Stimulated activated CD8-positive, alpha-beta memory T cell treated with anti-CD3 and anti-CD28 coated beads, Interleukin-2, amount 100 ng/mL, for 48 hours (primary cell): Measurements from ENCODE around the gene MOV10L1.

Experiments used
- DNase-seq, 2 donors: peaks; one replicate each; pipeline ENCODE4 v3.0.0-alpha.2; 2020; ENCODE audit warnings: low read depth in 2 of 2

The MOV10L1 gene

DNA sequence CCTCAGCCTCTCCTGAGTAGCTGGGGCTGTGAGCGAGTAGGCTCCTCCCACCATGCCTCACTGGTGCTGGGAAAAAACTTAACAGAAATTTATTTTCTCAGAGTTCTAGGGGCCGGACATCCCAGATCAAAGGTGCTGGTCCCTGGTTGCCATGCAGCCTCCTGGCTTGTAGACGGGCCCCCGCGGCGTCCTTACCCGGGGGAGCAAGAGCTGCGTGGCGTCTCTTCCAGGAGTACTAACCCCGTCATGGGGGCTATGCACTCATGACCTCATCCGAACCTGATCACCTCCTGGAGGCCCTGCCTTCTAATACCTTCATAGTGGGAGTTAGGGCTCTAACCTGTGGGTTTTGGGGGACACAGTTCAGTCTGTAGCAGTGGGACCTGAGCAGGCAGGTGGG, 98.5 kb downstream of the MOV10L1 start:
- DNase-seq = no peak

GRCh38 chr22:50189184-50189848, 99.5 kb downstream of the MOV10L1 start:
- DNase-seq = no peak

DNA sequence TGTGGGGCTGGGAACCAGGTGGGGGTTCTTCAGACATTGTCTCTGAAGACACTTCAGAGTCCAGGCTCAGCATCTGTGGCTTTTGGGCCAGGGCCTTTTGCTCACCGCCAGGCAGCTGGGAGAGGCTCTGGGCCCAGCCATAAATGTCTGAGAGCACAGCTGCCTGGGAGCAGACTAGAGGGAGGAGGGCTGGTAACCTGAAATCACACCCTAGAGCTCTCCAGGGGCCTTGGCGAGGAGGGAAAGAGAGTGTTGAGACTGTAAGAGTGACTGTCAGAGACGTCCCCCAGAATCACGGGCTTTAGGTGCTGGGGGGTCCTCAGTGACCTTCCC, 100.0 kb downstream of the MOV10L1 start:
- DNase-seq = no peak

- peak; percentile 60 to 64 for DNase-seq
Observed at GRCh38 chr22:50190182-50190940, 100.6 kb downstream of the MOV10L1 start.

DNA sequence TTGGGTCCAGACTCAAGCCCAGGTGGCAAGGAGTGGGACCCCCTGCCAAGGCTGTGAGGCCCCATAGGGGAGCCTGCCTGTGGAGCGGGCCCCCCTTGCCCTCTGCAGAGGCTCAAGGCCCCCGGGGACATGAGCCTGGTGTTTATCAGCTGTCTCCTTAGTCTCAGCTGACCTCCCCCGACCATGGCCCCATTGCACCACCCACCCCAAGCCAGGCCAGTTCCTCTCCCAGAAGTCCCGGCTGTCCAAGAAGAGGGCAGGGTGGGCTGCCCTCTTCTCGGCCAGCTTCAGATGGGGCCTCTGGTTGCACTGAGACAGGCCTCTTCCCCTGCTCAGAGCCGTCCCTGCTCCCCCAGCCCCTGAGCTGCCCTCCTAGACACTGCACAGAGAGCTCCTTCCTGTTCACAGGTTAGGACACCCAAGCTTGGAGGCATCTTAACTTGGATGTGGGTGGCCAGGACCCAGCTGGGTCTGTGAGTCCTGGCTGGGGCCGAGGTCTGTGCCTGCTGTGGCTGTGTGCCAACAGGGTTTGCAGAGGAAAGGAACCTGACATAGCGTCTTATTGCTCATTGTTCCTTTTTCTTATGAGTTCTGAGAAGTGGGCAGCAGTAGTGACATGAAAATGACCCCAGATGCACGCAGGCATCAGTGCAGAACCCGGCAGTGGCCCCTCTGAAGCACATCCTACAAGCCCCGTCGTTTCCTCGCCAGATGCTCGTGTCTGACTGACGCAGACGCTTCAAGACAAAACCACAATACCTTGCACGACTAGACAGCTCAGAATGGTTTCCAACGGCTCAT, 101.3 kb downstream of the MOV10L1 start:
- DNase-seq = peak; percentile 48 to 55

DNA sequence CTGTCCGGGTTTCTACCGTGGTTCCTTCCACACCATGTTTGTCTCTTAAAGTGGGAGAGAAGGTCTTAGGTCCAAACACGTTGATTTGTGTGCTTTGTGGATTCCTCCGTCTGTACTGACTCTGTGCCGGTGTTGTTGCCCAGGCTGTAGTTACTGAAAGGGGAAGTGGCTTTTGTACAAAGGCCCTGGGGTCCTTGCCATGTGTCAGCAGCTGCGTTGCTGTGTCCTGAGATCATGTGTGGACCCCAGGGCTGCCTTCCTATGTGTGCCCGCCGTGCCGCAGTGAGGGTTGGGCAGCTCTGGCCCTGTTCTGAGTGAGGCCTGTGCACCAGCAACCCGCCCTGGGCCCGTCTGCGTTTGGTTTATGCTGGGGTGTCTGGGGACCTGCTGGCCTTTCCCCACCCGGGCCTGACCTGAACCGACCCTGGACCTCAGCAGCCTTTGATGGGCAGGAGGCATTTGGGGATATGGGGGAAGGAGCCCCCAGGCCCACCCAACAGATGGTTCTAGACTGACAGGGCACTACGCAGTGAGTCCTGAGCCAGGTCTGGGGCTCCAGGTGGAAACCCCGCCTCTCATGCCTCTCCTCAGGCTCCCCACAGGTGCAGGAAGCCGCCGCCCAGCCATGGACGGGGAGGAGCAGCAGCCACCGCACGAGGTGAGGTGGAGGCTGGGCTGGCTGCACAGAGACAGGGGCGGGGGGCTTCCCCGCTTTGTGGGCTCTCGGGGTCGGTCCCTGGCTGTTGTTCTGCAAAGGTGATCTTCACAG, 102.8 kb downstream of the MOV10L1 start:
- no peak for DNase-seq

GRCh38 chr22:50193621-50194020, 103.8 kb downstream of the MOV10L1 start:
- no peak for DNase-seq

GRCh38 chr22:50194037-50194805, 104.4 kb downstream of the MOV10L1 start:
- DNase-seq = no peak

- DNase-seq = no peak
Observed at GRCh38 chr22:50196256-50196655, 106.5 kb downstream of the MOV10L1 start.

- DNase-seq = no peak
Observed at GRCh38 chr22:50197000-50197800, 107.4 kb downstream of the MOV10L1 start.

- no peak for DNase-seq
Observed at GRCh38 chr22:50197856-50198623, 108.2 kb downstream of the MOV10L1 start.

DNA sequence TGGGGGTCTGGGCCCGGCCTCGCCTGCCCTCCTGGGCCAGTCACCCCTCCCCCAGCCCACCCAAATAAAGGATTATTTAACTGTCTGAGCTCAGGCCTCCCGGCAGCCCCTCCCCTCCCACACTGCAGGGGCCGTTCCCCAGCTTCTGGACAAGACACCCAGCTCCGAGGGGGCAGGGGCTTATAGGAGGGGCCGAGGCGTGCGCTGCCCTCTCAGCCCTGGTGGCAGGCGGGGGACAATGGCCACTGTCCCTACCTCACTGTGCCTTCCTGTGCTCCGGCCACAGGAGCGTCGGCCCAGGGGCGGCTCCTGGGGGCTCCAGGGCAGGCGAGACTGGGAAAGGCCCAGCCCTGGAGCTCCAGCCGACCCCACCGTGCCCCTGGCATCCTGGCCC, 108.8 kb downstream of the MOV10L1 start:
- DNase-seq = no peak

- DNase-seq = no peak
Observed at GRCh38 chr22:50199251-50199721, 109.5 kb downstream of the MOV10L1 start.

DNA sequence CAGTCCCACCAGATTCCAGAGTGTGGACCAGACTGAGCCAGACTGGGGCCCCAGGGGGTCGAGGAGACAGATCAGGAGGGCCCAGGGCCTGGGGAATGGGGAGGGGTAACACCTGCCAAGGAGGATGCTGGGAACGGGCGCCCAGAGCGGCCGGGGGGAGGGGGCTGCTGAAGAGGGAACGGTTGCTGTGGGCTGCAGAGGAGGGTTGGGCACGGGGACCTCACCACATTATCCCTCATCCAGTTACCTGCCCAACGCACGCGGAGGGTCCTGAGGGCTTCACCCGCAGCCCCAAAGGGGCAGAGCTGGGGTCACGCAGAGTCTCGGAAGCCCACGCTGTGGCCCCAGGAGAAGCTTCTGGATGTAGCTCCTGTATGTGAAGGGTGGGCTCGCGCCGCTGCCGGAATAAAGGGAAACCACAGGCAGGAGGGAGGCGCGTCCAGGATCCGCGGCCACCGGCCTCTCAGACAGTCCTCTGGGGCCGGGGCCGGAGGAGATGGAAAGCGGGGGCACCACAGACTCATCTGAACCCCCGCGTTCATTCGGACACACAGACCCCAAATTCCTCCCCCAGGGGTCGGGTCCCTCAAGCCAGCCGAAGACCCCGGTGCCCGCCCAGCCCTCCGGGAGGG, 110.1 kb downstream of the MOV10L1 start:
- no peak for DNase-seq

DNA sequence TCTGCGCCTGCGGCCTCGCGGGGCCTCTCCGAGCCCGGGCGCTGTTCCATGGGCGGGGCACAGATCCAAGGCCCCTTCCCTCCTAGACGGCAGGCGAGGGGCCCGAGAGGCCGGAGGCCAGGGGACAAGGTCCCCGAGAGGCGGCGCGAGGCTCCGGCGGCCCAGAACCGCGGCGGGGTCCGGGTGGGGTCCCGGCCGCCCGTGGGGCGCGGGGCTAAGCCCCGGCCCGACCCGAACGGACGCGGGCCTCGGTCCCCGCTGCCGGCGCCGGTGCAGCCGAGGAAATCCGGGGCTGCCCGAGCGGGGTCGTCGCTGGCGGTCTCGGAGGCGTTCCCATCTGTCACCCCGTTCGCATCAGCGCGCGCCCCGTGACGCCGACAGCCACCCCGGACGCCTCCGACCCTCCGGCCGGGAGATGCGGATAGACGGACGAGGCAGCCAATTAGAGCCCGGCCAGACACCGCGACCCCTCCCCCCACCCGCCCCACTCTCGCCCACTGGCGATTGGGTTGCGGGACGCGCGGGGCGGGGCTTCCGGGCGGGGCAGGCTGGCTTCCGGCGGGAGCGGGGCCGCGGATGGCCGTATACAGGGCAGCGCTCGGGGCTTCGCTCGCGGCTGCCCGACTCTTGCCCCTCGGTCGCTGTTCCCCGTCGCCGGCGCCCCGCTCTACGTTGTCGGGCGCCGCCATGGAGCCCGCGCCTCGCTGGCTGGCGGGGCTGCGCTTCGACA, 110.8 kb downstream of the MOV10L1 start, which contains the start of gene SELENOO:
SELENOO (plus strand) TSS at position 551 of the 730 bp plus-strand sequence; CDS start at position 577, 26 bp downstream.
- peak; percentile 91 to 92 for DNase-seq

GRCh38 chr22:50201191-50202129, 111.7 kb downstream of the MOV10L1 start:
- DNase-seq = no peak

DNA sequence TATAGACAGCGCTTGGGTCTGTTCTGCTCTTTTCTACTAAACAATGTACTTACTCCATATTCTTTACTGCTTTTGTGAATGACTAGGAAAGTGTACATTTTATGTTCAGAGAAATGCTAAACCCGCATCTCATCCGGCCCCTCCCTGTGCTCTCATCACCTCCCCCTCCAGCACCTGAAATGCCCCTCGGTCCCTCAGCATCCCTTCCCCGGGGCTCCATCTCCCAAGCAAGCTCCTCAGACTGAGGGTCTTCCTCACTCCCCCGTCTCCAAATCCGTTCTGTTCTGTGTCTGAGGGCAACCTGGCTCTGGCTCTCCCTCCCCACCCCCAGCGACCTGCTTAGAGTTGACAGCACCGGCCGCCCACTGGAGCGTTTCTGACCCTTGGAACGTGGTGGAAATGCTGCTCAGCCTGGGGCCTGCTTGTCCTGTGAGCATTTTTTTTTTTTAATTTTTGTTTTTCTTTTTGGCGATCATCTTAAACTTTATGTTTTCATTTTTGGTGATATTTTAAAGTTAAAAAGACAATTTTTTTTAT, 112.4 kb downstream of the MOV10L1 start:
- no peak for DNase-seq
